Common myeloid progenitor, CD34-positive (primary cell): Measurements from ENCODE around the gene ANKRD63.

Experiments
- CTCF ChIA-PET: fragments of 350-600 bp; sonication (Branson Sonifier 250); formaldehyde crosslinking; loops from one replicate; lab custom pipeline; 2021; ENCODE audit warnings: antibody characterized with exemption; lab: Charles Lee
- POLR2A ChIA-PET: fragments of 350-600 bp; sonication (Branson Sonifier 250); formaldehyde crosslinking; loops from one replicate; lab custom pipeline; 2021; ENCODE audit warnings: antibody characterized with exemption; lab: Charles Lee
- DNase-seq, 3 donors: peaks; one replicate each; pipeline versions ENCODE4 v3.0.0 to v3.0.0-alpha.2; 2013
- H3K27ac ChIP-seq, 2 experiments: 1 replicate in 1 of 2; 2 replicates in 1 of 2; pipeline ENCODE4 v1.7.0; 2013; ENCODE audit warnings: inconsistent platforms in 2 of 2, low read length in 2 of 2, mild to moderate bottlenecking in 2 of 2, low read depth in 1 of 2, moderate library complexity in 1 of 2; ENCODE audit not compliant: severe bottlenecking in 2 of 2, insufficient read depth in 1 of 2, poor library complexity in 1 of 2
- H3K27me3 ChIP-seq, 5 experiments: replicated peaks in 2 of 5; 1 replicate in 3 of 5; 2 replicates in 2 of 5; pipeline versions ENCODE4 v1.6.1 to v1.7.0; 2013; ENCODE audit warnings: low read length in 4 of 5, mild to moderate bottlenecking in 2 of 5, moderate library complexity in 2 of 5, inconsistent platforms in 1 of 5; ENCODE audit not compliant: insufficient read depth in 5 of 5, control insufficient read depth in 4 of 5
- H3K36me3 ChIP-seq, 4 experiments: 1 replicate in 2 of 4; 2 replicates in 2 of 4; pipeline versions ENCODE4 v1.6.1 to v1.7.0; 2013; ENCODE audit warnings: low read length in 3 of 4, control low read depth in 1 of 4, mild to moderate bottlenecking in 1 of 4; ENCODE audit not compliant: control insufficient read depth in 4 of 4, insufficient read depth in 4 of 4
- H3K4me1 ChIP-seq, 4 experiments: 1 replicate in 3 of 4; 2 replicates in 1 of 4; pipeline versions ENCODE4 v1.6.1 to v1.7.1; 2013; ENCODE audit warnings: low read length in 3 of 4, mild to moderate bottlenecking in 3 of 4, control low read depth in 1 of 4, inconsistent platforms in 1 of 4, moderate library complexity in 1 of 4; ENCODE audit not compliant: control insufficient read depth in 4 of 4, insufficient read depth in 4 of 4; ENCODE audit errors: control extremely low read depth in 1 of 4
- H3K4me3 ChIP-seq, 7 experiments: 1 replicate in 4 of 7; 2 replicates in 3 of 7; pipeline versions ENCODE4 v1.5.1 to v1.7.0; 2013; ENCODE audit warnings: mild to moderate bottlenecking in 7 of 7, low read length in 6 of 7, moderate library complexity in 6 of 7, inconsistent platforms in 2 of 7, low read depth in 2 of 7, control low read depth in 1 of 7; ENCODE audit not compliant: insufficient read depth in 4 of 7, control insufficient read depth in 1 of 7; ENCODE audit errors: extremely low read depth in 1 of 7
- H3K9me3 ChIP-seq, 5 experiments: 1 replicate in 4 of 5; 2 replicates in 1 of 5; pipeline versions ENCODE4 v1.6.1 to v1.7.1; 2013; ENCODE audit warnings: low read length in 4 of 5, mild to moderate bottlenecking in 2 of 5, inconsistent platforms in 1 of 5, low read depth in 1 of 5, moderate library complexity in 1 of 5; ENCODE audit not compliant: control insufficient read depth in 4 of 5, insufficient read depth in 2 of 5; ENCODE audit errors: control extremely low read depth in 1 of 5
- WGBS: methylation state at CpG from one replicate; pipeline ENCODE4 v1.1.5; 2013; ENCODE audit not compliant: insufficient coverage; 5-methylcytosine and 5-hydroxymethylcytosine counted together

Gene ANKRD63

DNA sequence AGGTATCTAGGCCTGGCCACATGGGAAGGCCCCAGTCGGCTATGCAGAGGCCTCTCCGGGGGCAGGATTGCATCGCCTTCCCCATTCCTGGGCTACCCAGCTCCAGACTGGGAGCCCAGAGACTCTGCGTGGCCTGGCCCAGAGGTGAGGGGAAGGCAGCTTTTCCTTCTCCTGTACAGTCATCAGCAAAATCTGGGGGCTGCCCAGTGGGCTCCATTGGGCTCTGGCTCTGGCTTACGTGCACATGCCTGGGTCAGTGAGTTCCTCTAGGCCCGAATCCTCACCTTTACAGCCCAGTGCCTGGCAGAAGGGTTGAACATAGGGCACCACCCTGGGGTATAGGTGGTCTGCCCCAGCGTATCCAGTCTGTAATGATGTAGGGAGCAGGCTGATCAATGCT is 3.9 kb upstream of the ANKRD63 start:
- CTCF ChIA-PET: interaction anchor here (0.9 to 25.2 kb wide), 5 partner anchors 13 to 66 kb away, joined by 3 to 407 read pairs (median 6); partner anchors contain the start of genes CCDC9B, INAFM2 and PLCB2
- Histone ChIP-seq H3K4me1 (peaks cover 0 to 29% (median 19%) of the 10 kb centered on the region in 4 experiments), H3K27me3 (peaks cover 0 to 25% (median 0%) of the 10 kb centered on the region in 5 experiments), H3K9me3 (no peaks in the 10 kb centered on the region), H3K4me3 (no peak overlapping the region), H3K27ac (no peak overlapping the region), H3K36me3 (peaks cover 11 to 61% (median 44%) of the 10 kb centered on the region in 4 experiments)
- WGBS: 99% methylated on average over 6 of the region's 7 CpGs
- POLR2A ChIA-PET: no interaction called here
- no peak for DNase-seq

DNA sequence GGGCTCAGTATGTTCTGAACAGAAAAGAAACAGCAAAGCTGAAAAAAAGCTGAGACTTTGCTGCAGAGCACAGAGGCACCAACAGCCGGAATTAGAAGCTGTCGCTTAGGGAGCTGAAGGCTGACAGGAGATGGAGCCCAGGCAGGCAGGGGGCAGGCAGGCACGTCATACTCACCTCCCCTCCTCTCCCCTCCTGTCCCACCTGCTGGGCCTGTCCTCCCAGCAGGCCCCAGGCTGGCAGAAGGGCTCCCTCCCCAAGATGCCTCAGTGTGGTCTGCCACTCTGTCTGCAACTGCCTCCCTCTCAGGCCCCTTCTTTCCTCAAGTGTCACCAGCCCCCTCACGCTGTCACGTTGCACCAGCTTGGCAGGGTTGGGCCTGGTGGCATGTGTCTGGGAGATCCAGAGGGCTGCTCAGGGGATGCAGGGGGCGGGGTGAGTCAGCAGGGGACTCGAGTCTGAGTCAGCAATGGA is 3.2 kb upstream of the ANKRD63 start:
- H3K4me1 ChIP-seq: peaks cover 0 to 32% (median 24%) of the 10 kb centered on the region in 4 experiments
- WGBS: 86% methylated on average over 4 of the region's 7 CpGs
- peaks cover 0 to 32% (median 0%) of the 10 kb centered on the region in 5 experiments for H3K27me3 ChIP-seq
- H3K36me3 ChIP-seq: peaks cover 10 to 54% (median 37%) of the 10 kb centered on the region in 4 experiments
- DNase-seq: no peak
- no peaks in the 10 kb centered on the region for H3K9me3 ChIP-seq
- no peak overlapping the region for H3K27ac ChIP-seq
- ChIA-PET POLR2A (no interaction called here), CTCF (interaction anchor here (0.9 to 25.2 kb wide), 5 partner anchors 9 to 51 kb away, joined by 3 to 407 read pairs (median 6); partner anchors contain the start of genes CCDC9B, INAFM2, PAK6 and PLCB2)
- no peak overlapping the region for H3K4me3 ChIP-seq

DNA sequence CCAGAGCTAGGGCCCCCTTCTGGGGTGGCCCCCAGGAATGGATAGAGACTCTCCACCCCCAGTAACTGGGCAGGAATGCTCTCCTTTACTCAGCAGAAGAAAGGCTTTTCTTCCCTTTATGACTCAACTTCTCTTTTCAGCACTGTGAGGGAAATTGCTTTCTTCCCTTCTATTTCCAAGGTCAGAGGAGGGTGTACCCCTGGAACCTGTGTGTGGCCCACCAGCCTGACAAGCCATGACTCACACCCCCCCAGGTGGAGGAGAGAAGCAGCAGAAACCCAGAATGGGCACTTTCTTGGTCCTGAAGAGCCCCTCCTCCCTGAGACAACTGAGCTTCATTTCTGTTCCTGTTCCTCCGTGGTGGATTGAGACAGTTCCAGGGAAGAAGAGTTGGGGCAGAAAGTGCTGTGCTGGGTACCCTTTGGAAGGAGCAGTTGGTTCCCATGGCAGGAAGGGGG is 2.7 kb upstream of the ANKRD63 start:
- 56% methylated on average over 1 of the region's 1 CpG for WGBS
- Histone ChIP-seq H3K36me3 (peaks cover 10 to 51% (median 35%) of the 10 kb centered on the region in 4 experiments), H3K27ac (no peak overlapping the region), H3K4me1 (peaks cover 0 to 32% (median 24%) of the 10 kb centered on the region in 4 experiments), H3K27me3 (peaks cover 0 to 37% (median 0%) of the 10 kb centered on the region in 5 experiments), H3K4me3 (no peak overlapping the region), H3K9me3 (no peaks in the 10 kb centered on the region)
- CTCF ChIA-PET: interaction anchor here (0.6 to 25.2 kb wide), 11 partner anchors 9 to 144 kb away, joined by 3 to 407 read pairs (median 4); partner anchors contain the start of genes CCDC9B, INAFM2, PAK6 and PLCB2
- POLR2A ChIA-PET: no interaction called here
- DNase-seq: no peak

DNA sequence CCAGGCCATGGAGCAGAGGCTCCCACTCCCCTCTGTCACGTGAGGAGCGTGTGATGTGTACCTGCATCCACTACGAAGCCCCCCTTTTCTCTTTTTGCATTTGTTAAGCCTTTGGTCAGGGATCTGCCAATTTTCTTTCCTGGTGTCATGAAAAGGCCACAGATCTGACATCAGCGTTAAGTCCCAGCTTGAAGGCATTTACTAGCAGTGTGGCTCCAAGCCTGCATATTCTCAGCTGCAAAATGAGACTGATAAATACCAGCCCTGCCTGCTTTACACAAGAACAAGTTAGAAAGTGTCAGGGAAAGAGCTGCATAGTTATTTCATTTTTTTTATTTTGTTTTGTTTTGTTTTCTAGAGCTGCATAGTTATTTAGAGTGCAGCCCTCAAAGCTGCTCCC is 2.3 kb upstream of the ANKRD63 start:
- H3K27ac ChIP-seq: no peak overlapping the region
- H3K4me1 ChIP-seq: peaks cover 0 to 32% (median 24%) of the 10 kb centered on the region in 4 experiments
- no peaks in the 10 kb centered on the region for H3K9me3 ChIP-seq
- no peak overlapping the region for H3K4me3 ChIP-seq
- peaks cover 7 to 47% (median 31%) of the 10 kb centered on the region in 4 experiments for H3K36me3 ChIP-seq
- ChIA-PET POLR2A (no interaction called here), CTCF (interaction anchor here (0.6 to 25.2 kb wide), 11 partner anchors 8 to 145 kb away, joined by 3 to 407 read pairs (median 4); partner anchors contain the start of genes CCDC9B, INAFM2, PAK6 and PLCB2)
- peaks cover 0 to 41% (median 0%) of the 10 kb centered on the region in 5 experiments for H3K27me3 ChIP-seq
- DNase-seq: no peak
- WGBS: 98% methylated on average over 4 of the region's 4 CpGs

DNA sequence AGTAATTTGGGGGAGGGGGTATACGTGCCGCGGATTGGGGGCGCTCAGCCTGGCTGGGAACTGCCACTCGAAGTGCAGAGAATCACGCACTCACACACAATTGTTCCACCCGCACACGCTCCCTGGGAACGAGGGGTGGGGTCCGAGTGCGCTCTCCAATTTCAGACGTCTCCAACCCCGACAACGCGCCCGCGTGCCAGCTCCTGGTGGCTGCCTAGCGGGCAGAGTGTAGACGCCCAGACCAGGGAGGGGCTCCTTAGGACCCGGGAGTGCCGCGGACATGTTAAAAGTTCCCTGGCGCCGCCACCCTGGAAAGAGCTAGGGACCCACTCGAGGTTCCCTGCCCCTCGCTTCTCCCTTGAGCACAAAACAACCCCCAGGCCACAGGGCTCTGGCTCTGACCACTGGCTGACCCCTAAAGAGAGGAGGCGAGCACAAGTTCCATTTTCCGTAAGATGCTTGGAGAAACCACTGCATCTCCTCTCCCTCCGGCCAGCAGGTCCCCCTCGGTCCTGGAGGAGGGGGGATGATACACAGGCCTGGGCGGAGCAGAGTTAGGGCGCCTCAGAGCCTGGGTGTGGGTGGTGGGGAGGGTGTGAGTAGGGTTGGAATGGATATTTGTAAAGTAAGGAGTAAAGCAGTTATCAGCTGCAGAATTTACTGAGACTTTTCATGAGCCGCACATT is 894 bp upstream of the ANKRD63 start:
- WGBS: 46% methylated on average over 23 of the region's 33 CpGs
- CTCF ChIA-PET: interaction anchor here (0.9 to 25.2 kb wide), 7 partner anchors 11 to 191 kb away, joined by 3 to 407 read pairs (median 3); partner anchors contain the start of genes CCDC9B, INAFM2 and PLCB2

DNA sequence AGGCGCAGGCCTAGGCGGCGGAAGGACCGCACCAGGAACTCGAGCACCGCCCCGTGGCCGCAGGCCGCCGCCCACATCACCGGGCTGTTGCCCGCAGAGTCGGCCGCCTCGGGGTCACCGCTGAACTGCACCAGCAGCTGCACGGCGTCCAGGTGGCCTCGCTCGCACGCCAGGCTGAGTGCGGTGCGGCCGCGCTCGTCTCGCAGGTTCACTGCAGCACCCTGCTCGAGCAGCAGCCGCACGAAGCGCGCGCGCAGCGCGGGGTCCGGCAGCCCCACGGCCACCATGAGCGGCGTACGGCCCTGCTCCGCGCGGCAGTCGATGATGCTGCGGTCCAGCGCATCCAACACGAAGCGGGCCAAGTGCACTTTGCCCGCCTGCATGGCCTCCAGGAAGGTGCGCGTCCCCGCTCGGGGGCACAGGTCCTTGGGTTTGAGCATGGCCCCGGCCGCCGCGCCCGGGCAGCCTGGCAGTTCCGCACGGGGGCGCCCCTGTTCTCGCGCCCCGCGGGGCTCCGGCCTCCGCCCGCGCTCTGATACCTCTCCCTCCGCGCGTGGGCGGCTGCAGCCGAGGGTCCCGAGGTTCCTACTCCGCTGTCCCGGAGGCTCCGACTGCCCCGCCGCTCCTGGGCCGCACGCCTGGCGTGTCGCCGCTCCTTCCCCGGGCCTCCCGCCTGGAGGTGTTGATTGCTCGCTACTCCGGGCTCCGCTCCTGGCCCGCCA is 556 bp downstream of the ANKRD63 start:
- peaks cover 0 to 41% (median 0%) of the 10 kb centered on the region in 5 experiments for H3K27me3 ChIP-seq
- no peaks in the 10 kb centered on the region for H3K9me3 ChIP-seq
- ChIA-PET POLR2A (interaction anchor here (1.9 kb wide), 1 partner anchor 27 kb away, joined by 11 read pairs; no protein-coding TSS in a partner anchor), CTCF (interaction anchor here (0.9 to 25.2 kb wide), 7 partner anchors 13 to 142 kb away, joined by 3 to 407 read pairs (median 4); partner anchors contain the start of genes CCDC9B, INAFM2 and PLCB2)
- H3K36me3 ChIP-seq: peaks cover 0 to 18% (median 8%) of the 10 kb centered on the region in 4 experiments
- DNase-seq: peak; percentile 56 to 80 (median 72)
- H3K27ac ChIP-seq: no peak overlapping the region
- peaks cover 0 to 54% (median 38%) of the 10 kb centered on the region in 4 experiments for H3K4me1 ChIP-seq
- peak overlapping the region; percentile 20 to 78 (median 67) for H3K4me3 ChIP-seq
- WGBS: under 1% methylated on average over 88 of the region's 92 CpGs

More for the DNA sequence above, 894 bp upstream of the ANKRD63 start:
- peak in 1 of 3 donors; percentile 40 for DNase-seq
- POLR2A ChIA-PET: interaction anchor here (1.9 kb wide), 1 partner anchor 26 kb away, joined by 11 read pairs; no protein-coding TSS in a partner anchor
- H3K27me3 ChIP-seq: peaks cover 0 to 41% (median 0%) of the 10 kb centered on the region in 5 experiments
- peaks cover 0 to 40% (median 29%) of the 10 kb centered on the region in 4 experiments for H3K4me1 ChIP-seq
- H3K27ac ChIP-seq: no peak overlapping the region
- H3K36me3 ChIP-seq: peaks cover 4 to 33% (median 20%) of the 10 kb centered on the region in 4 experiments
- H3K9me3 ChIP-seq: no peaks in the 10 kb centered on the region
- peak overlapping the region in 3 of 7 experiments; percentile 70 to 78 (median 74) for H3K4me3 ChIP-seq
